GM18507 (cell line): ENCODE results near the gene GPSM1.

Experiments used
- DNase-seq: peaks from one replicate; pipeline ENCODE4 v3.0.0; 2011; ENCODE audit warnings: low read depth; ENCODE audit not compliant: insufficient read length; ENCODE audit errors: extremely low spot score
- FAIRE-seq: peaks from 2 replicates; lab custom pipeline; 2011; peaks lifted over from hg19 to GRCh38; lab: Jason Lieb, UNC

GPSM1 gene

GRCh38 chr9:136367296-136368145 is 40.2 kb downstream of the GPSM1 start:
- FAIRE-seq (no peak), DNase-seq (no peak)

GRCh38 chr9:136368190-136368589 is 40.9 kb downstream of the GPSM1 start:
- FAIRE-seq (no peak), DNase-seq (no peak)

GRCh38 chr9:136370037-136370436 is 42.7 kb downstream of the GPSM1 start:
- FAIRE-seq (no peak), DNase-seq (no peak)

- DNase-seq (no peak), FAIRE-seq (no peak)
Observed at GRCh38 chr9:136370687-136371532, 43.6 kb downstream of the GPSM1 start.

- no peak for DNase-seq
- FAIRE-seq = no peak
Observed at GRCh38 chr9:136371533-136371880, 44.2 kb downstream of the GPSM1 start.

GRCh38 chr9:136372006-136372405 is 44.7 kb downstream of the GPSM1 start:
- FAIRE-seq (no peak), DNase-seq (no peak)

- FAIRE-seq (no peak), DNase-seq (no peak)
Observed at GRCh38 chr9:136372561-136373299, 45.4 kb downstream of the GPSM1 start.

- FAIRE-seq (no peak), DNase-seq (no peak)
Observed at GRCh38 chr9:136373300-136374182, 46.2 kb downstream of the GPSM1 start, which contains the start of gene CARD9. Gene CARD9 (minus strand): TSS chr9:136373669. CDS start chr9:136372078, 1,591 bp downstream.

- DNase-seq (no peak), FAIRE-seq (no peak)
Observed at GRCh38 chr9:136374183-136374575, 46.8 kb downstream of the GPSM1 start.

- FAIRE-seq (no peak), DNase-seq (no peak)
Observed at GRCh38 chr9:136375096-136375495, 47.8 kb downstream of the GPSM1 start.

GRCh38 chr9:136376457-136376856 is 49.1 kb downstream of the GPSM1 start:
- DNase-seq (no peak), FAIRE-seq (no peak)

- FAIRE-seq = no peak
Observed at GRCh38 chr9:136377341-136378169, 50.2 kb downstream of the GPSM1 start.

GRCh38 chr9:136378170-136379002 is 51.0 kb downstream of the GPSM1 start:
- FAIRE-seq (no peak), DNase-seq (no peak)

More at GRCh38 chr9:136377341-136378169, 50.2 kb downstream of the GPSM1 start:
- no peak for DNase-seq

GRCh38 chr9:136379003-136379287 is 51.6 kb downstream of the GPSM1 start:
- FAIRE-seq (no peak), DNase-seq (no peak)

- FAIRE-seq (no peak), DNase-seq (no peak)
Observed at GRCh38 chr9:136379401-136379800, 52.1 kb downstream of the GPSM1 start.

GRCh38 chr9:136379891-136380290 is 52.6 kb downstream of the GPSM1 start:
- DNase-seq (no peak), FAIRE-seq (no peak)

GRCh38 chr9:136380381-136380780 is 53.0 kb downstream of the GPSM1 start:
- no peak for FAIRE-seq
- DNase-seq = no peak

GRCh38 chr9:136381311-136381710 is 54.0 kb downstream of the GPSM1 start:
- FAIRE-seq (no peak), DNase-seq (no peak)
